Uterus (tissue), 2 donors: ENCODE data around the gene RNF14.

Experiments used
- POLR2A ChIP-seq, 2 donors: fragments of 450-650 bp; IDR thresholded peaks; one replicate each; pipeline ENCODE4 v1.6.1; 2016; ENCODE audit warnings: antibody characterized with exemption in 2 of 2, mild to moderate bottlenecking in 1 of 2, moderate library complexity in 1 of 2
- TF ChIP-seq, protein P1 (sequence below), 4 experiments: fragments of 200-600 bp in 2 of 4; fragments of 450-650 bp in 2 of 4; sonication (generic) in 2 of 4; IDR thresholded peaks; one replicate each; pipeline ENCODE4 v1.5.1; 2016 to 2019; ENCODE audit warnings: antibody characterized with exemption in 4 of 4, mild to moderate bottlenecking in 2 of 4, moderate library complexity in 1 of 4

GRCh38 chr5:141928051-141928450, 40.9 kb upstream of the RNF14 start:
- TF ChIP-seq, protein P1, sequence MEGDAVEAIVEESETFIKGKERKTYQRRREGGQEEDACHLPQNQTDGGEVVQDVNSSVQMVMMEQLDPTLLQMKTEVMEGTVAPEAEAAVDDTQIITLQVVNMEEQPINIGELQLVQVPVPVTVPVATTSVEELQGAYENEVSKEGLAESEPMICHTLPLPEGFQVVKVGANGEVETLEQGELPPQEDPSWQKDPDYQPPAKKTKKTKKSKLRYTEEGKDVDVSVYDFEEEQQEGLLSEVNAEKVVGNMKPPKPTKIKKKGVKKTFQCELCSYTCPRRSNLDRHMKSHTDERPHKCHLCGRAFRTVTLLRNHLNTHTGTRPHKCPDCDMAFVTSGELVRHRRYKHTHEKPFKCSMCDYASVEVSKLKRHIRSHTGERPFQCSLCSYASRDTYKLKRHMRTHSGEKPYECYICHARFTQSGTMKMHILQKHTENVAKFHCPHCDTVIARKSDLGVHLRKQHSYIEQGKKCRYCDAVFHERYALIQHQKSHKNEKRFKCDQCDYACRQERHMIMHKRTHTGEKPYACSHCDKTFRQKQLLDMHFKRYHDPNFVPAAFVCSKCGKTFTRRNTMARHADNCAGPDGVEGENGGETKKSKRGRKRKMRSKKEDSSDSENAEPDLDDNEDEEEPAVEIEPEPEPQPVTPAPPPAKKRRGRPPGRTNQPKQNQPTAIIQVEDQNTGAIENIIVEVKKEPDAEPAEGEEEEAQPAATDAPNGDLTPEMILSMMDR (IDR thresholded peaks at IDR 0.05), result no peak
- no peak for TF ChIP-seq POLR2A (IDR thresholded peaks at IDR 0.05)
